Transverse colon (tissue), 4 donors: ENCODE results near the gene RUSC2. TPM values are rescaled to one million over a fixed set of nuclear protein-coding genes. Genes with fewer than 3 reads are reported as not detected.

Source experiments
- DNase-seq: peaks from one replicate; pipeline ENCODE4 v3.0.0-alpha.2; 2019
- H3K27ac ChIP-seq, 4 donors: fragments of 200-600 bp; sonication (generic); 2 replicates each; pipeline ENCODE4 v1.5.1; 2016 to 2018; ENCODE audit warnings: inconsistent platforms in 4 of 4
- H3K27me3 ChIP-seq: fragments of 200-600 bp; sonication (generic); 2 replicates; pipeline ENCODE4 v1.5.1; 2017; ENCODE audit warnings: inconsistent platforms
- H3K36me3 ChIP-seq, 4 donors: fragments of 200-600 bp; sonication (generic); 2 replicates each; pipeline ENCODE4 v1.5.1; 2017 to 2019; ENCODE audit warnings: inconsistent platforms in 4 of 4
- H3K4me1 ChIP-seq, 4 donors: fragments of 200-600 bp; sonication (generic); 2 replicates each; pipeline ENCODE4 v1.5.1; 2017 to 2020; ENCODE audit warnings: inconsistent platforms in 4 of 4
- H3K4me3 ChIP-seq, 4 donors: fragments of 200-600 bp; sonication (generic); 1 replicate in 1 of 4; 2 replicates in 3 of 4; pipeline versions ENCODE4 v1.5.1 to v1.6.1; 2017 to 2019; ENCODE audit warnings: inconsistent platforms in 4 of 4
- H3K9me3 ChIP-seq, 2 donors: fragments of 200-600 bp; sonication (generic); 2 replicates each; pipeline ENCODE4 v1.5.1; 2017 to 2019; ENCODE audit warnings: inconsistent platforms in 2 of 2
- CTCF ChIP-seq, 5 experiments: fragments of 200-600 bp in 3 of 5; fragments of 450-650 bp in 2 of 5; sonication (generic) in 3 of 5; IDR thresholded peaks; 1 replicate in 2 of 5; 2 replicates in 3 of 5; pipeline ENCODE4 v1.5.1; 2016 to 2017; ENCODE audit warnings: antibody characterized with exemption in 5 of 5, inconsistent platforms in 3 of 5, mild to moderate bottlenecking in 2 of 5, moderate library complexity in 1 of 5
- EP300 ChIP-seq: sonication (generic); formaldehyde crosslinking; IDR thresholded peaks from one replicate; pipeline ENCODE4 v1.6.1; 2017; ENCODE audit warnings: antibody characterized with exemption, low read depth
- POLR2A ChIP-seq: fragments of 450-650 bp; IDR thresholded peaks from one replicate; pipeline ENCODE4 v1.6.1; 2016; ENCODE audit warnings: antibody characterized with exemption, mild to moderate bottlenecking, moderate library complexity
- POLR2AphosphoS5 ChIP-seq, 3 donors: sonication (generic); formaldehyde crosslinking; IDR thresholded peaks; one replicate each; pipeline ENCODE4 v1.6.1; 2016; ENCODE audit warnings: antibody characterized with exemption in 3 of 3
- WGBS, 2 donors: methylation state at CpG; one replicate each; pipeline ENCODE4 v1.1.5; 2018; ENCODE audit warnings: low coverage in 1 of 2; 5-methylcytosine and 5-hydroxymethylcytosine counted together
- in situ Hi-C, 4 donors: fragments of 200-750 bp; cut with MboI; loops; one replicate each; pipeline versions ENCODE4 v1.15.0 to v1.15.1; 2017; ENCODE audit warnings: low sequenced_read_pairs in 3 of 4, low pct_ligation_motif_present in 1 of 4, low pct_unique_long_range_greater_than_20kb in 1 of 4
- intact Hi-C: fragments of 100-400 bp; cut with DNase I; formaldehyde crosslinking; loops from one replicate; pipeline ENCODE4 v1.15.1; 2023; ENCODE audit warnings: low total_unique reads
- total RNA-seq, 4 donors: library from RNA; depleted of rRNA; stranded (reverse); fragments of >200 nt; gene quantifications; one replicate each; pipeline ENCODE4 v1.1.0, GENCODE V29; 2016

The RUSC2 gene
- total RNA-seq, 4 donors from 2014 or later = 7.0 to 16.8 (median 12.1) TPM

- H3K4me1 ChIP-seq = no peaks in the 10 kb centered on the region
- H3K4me3 ChIP-seq = no peak overlapping the region
- WGBS, 2 donors = 80 to 92% methylated on average over 1 to 2 of the region's 2 CpGs
- no peak overlapping the region for H3K27ac ChIP-seq
- DNase-seq = no peak
- no peak for TF ChIP-seq POLR2A
- H3K9me3 ChIP-seq = no peaks in the 10 kb centered on the region
- H3K36me3 ChIP-seq = no peaks in the 10 kb centered on the region
- intact Hi-C loops = no loop called here
- H3K27me3 ChIP-seq = no peaks in the 10 kb centered on the region
- in situ Hi-C loops = loop anchor here in 1 of 4 donors (25.0 kb wide), 1 partner anchor 316 kb away; no protein-coding TSS in a partner anchor
Observed at GRCh38 chr9:35453786-35454185, 36.1 kb upstream of the RUSC2 start.

GRCh38 chr9:35464141-35465025, 25.5 kb upstream of the RUSC2 start:
- TF ChIP-seq POLR2A (no peak), POLR2AphosphoS5 (IDR thresholded peaks at IDR 0.05) (no peak), EP300 (no peak), CTCF (IDR thresholded peaks at IDR 0.05) (no peak)
- in situ Hi-C loops = loop anchor here in 1 of 4 donors (25.0 kb wide), 1 partner anchor 327 kb away; no protein-coding TSS in a partner anchor
- Histone ChIP-seq H3K27me3 (no peaks in the 10 kb centered on the region), H3K9me3 (peaks cover 7 to 13% of the 10 kb centered on the region in 2 donors), H3K4me3 (no peak overlapping the region), H3K27ac (no peak overlapping the region), H3K36me3 (no peaks in the 10 kb centered on the region), H3K4me1 (no peaks in the 10 kb centered on the region)
- intact Hi-C loops = no loop called here
- WGBS, 2 donors = 34 to 43% methylated on average over 2 of the region's 2 CpGs
- no peak for DNase-seq

- no peak overlapping the region for H3K4me3 ChIP-seq
- no peaks in the 10 kb centered on the region for H3K9me3 ChIP-seq
- no peaks in the 10 kb centered on the region for H3K27me3 ChIP-seq
- no peaks in the 10 kb centered on the region for H3K36me3 ChIP-seq
- TF ChIP-seq CTCF (IDR thresholded peaks at IDR 0.05) (no peak), POLR2AphosphoS5 (IDR thresholded peaks at IDR 0.05) (no peak), EP300 (no peak), POLR2A (no peak)
- DNase-seq = no peak
- intact Hi-C loops (no loop called here), in situ Hi-C loops (loop anchor here (10.0 to 25.0 kb wide), 4 partner anchors 333 to 576 kb away; partner anchors contain the start of gene ATOSB (in 1 of the 4))
- no peak overlapping the region for H3K27ac ChIP-seq
- no peaks in the 10 kb centered on the region for H3K4me1 ChIP-seq
- 60 to 74% methylated on average over 1 of the region's 1 CpG for WGBS, 2 donors
Observed at GRCh38 chr9:35470340-35470739, 19.6 kb upstream of the RUSC2 start.

GRCh38 chr9:35470894-35471293, 19.0 kb upstream of the RUSC2 start:
- in situ Hi-C loops (loop anchor here (10.0 to 25.0 kb wide), 4 partner anchors 334 to 576 kb away; partner anchors contain the start of gene ATOSB (in 1 of the 4)), intact Hi-C loops (no loop called here)
- 73 to 76% methylated on average over 4 of the region's 4 CpGs for WGBS, 2 donors
- Histone ChIP-seq H3K36me3 (no peaks in the 10 kb centered on the region), H3K27ac (no peak overlapping the region), H3K27me3 (peaks cover 1% of the 10 kb centered on the region), H3K9me3 (no peaks in the 10 kb centered on the region), H3K4me3 (no peak overlapping the region), H3K4me1 (no peaks in the 10 kb centered on the region)
- TF ChIP-seq POLR2A (no peak), CTCF (IDR thresholded peaks at IDR 0.05) (no peak), POLR2AphosphoS5 (IDR thresholded peaks at IDR 0.05) (no peak), EP300 (no peak)
- no peak for DNase-seq
